Measurements from ENCODE around the gene PRDM11. TPM values are rescaled to one million over a fixed set of nuclear protein-coding genes. Genes with fewer than 3 reads are reported as not detected.

Gene PRDM11
- total RNA-seq, 1 donor from 2014 or later: 32.9 TPM

- no peaks in the 10 kb centered on the region for H3K9me3 Mint-ChIP-seq (ENCODE audit: low read depth)
- peaks cover 43% of the 10 kb centered on the region for H3K4me1 Mint-ChIP-seq (ENCODE audit: low read depth)
- no peak overlapping the region for H3K4me3 Mint-ChIP-seq (ENCODE audit: unreplicated experiment)
- no peak for DNase-seq (ENCODE audit: low spot score)
- no peaks in the 10 kb centered on the region for H3K27me3 Mint-ChIP-seq (ENCODE audit: low read depth)
- no peak overlapping the region for H3K27ac Mint-ChIP-seq (ENCODE audit: unreplicated experiment)
- no peak for TF ChIP-seq CTCF (IDR thresholded peaks at IDR 0.05)
- H3K36me3 Mint-ChIP-seq (ENCODE audit: low read depth): peaks cover 2% of the 10 kb centered on the region
Observed at GRCh38 chr11:45152740-45153595, 6.5 kb downstream of the PRDM11 start.

- Mint-ChIP-seq H3K4me1 (ENCODE audit: low read depth) (peaks cover 46% of the 10 kb centered on the region), H3K36me3 (ENCODE audit: low read depth) (peaks cover 2% of the 10 kb centered on the region), H3K27me3 (ENCODE audit: low read depth) (no peaks in the 10 kb centered on the region), H3K27ac (ENCODE audit: unreplicated experiment) (no peak overlapping the region), H3K9me3 (ENCODE audit: low read depth) (no peaks in the 10 kb centered on the region), H3K4me3 (ENCODE audit: unreplicated experiment) (no peak overlapping the region)
- no peak for TF ChIP-seq CTCF (IDR thresholded peaks at IDR 0.05)
- no peak for DNase-seq (ENCODE audit: low spot score)
Observed at GRCh38 chr11:45154276-45154675, 7.8 kb downstream of the PRDM11 start.

GRCh38 chr11:45155058-45155551 lies 8.7 kb downstream of the PRDM11 start:
- Mint-ChIP-seq H3K27me3 (ENCODE audit: low read depth) (no peaks in the 10 kb centered on the region), H3K36me3 (ENCODE audit: low read depth) (peaks cover 2% of the 10 kb centered on the region), H3K9me3 (ENCODE audit: low read depth) (no peaks in the 10 kb centered on the region), H3K4me3 (ENCODE audit: unreplicated experiment) (no peak overlapping the region), H3K4me1 (ENCODE audit: low read depth) (peaks cover 51% of the 10 kb centered on the region), H3K27ac (ENCODE audit: unreplicated experiment) (no peak overlapping the region)
- TF ChIP-seq CTCF (IDR thresholded peaks at IDR 0.05): no peak
- DNase-seq (ENCODE audit: low spot score): peak; percentile 77

GRCh38 chr11:45155627-45156180 lies 9.3 kb downstream of the PRDM11 start:
- Mint-ChIP-seq H3K9me3 (ENCODE audit: low read depth) (no peaks in the 10 kb centered on the region), H3K4me3 (ENCODE audit: unreplicated experiment) (no peak overlapping the region), H3K36me3 (ENCODE audit: low read depth) (peaks cover 2% of the 10 kb centered on the region), H3K27ac (ENCODE audit: unreplicated experiment) (no peak overlapping the region), H3K27me3 (ENCODE audit: low read depth) (no peaks in the 10 kb centered on the region), H3K4me1 (ENCODE audit: low read depth) (peaks cover 51% of the 10 kb centered on the region)
- no peak for TF ChIP-seq CTCF (IDR thresholded peaks at IDR 0.05)
- DNase-seq (ENCODE audit: low spot score): no peak

GRCh38 chr11:45156201-45156600 lies 9.8 kb downstream of the PRDM11 start:
- TF ChIP-seq CTCF (IDR thresholded peaks at IDR 0.05): no peak
- Mint-ChIP-seq H3K9me3 (ENCODE audit: low read depth) (no peaks in the 10 kb centered on the region), H3K27me3 (ENCODE audit: low read depth) (no peaks in the 10 kb centered on the region), H3K4me3 (ENCODE audit: unreplicated experiment) (no peak overlapping the region), H3K4me1 (ENCODE audit: low read depth) (peaks cover 51% of the 10 kb centered on the region), H3K27ac (ENCODE audit: unreplicated experiment) (no peak overlapping the region), H3K36me3 (ENCODE audit: low read depth) (peaks cover 2% of the 10 kb centered on the region)
- DNase-seq (ENCODE audit: low spot score): peak; percentile 59

All from chondrocyte (in vitro differentiated cells).